SHP77 (cell line): ENCODE results near the gene EMP2.
"Not testable (repeated sequence)": the region's sequence is repeated elsewhere in the genome, so short reads cannot be mapped to it uniquely, and the experiment has no call there.

Source experiments
- DNase-seq, 2 experiments: peaks; one replicate each; lab custom pipeline; 2025; lab: John Stamatoyannopoulos, UW

The EMP2 gene

DNA sequence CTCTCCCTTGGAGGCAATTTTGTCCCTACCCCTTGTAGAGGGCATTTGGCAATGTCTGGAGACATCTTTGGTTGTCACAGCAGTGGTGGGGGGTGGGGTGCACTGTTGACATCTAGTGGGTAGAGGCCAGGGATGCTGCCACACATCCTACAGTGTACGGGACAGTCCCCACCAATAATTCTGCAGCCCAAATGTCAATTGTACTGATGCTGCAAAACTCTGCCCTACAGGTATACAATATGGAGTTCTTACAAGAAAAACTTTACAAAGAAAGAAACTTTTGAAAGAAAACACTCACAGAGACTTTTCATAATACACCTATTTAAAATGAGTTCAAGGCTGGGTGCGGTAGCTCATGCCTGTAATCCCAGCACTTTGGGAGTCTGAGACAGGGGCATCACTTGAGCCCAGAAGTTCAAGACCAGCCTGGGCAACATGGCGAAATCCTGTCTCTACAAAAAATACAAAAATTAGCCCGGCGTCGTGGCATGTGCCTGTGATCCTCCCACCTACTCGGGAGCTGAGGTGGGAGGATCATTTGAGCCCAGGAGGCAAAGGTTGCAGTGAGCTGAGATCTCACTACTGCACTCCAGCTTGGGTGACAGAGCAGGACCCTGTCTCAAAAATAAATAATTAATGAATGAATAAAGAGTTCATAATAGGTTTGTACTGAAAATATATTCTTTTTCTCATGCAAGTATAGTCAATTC, 59.4 kb downstream of the EMP2 start:
- DNase-seq, result no peak

DNA sequence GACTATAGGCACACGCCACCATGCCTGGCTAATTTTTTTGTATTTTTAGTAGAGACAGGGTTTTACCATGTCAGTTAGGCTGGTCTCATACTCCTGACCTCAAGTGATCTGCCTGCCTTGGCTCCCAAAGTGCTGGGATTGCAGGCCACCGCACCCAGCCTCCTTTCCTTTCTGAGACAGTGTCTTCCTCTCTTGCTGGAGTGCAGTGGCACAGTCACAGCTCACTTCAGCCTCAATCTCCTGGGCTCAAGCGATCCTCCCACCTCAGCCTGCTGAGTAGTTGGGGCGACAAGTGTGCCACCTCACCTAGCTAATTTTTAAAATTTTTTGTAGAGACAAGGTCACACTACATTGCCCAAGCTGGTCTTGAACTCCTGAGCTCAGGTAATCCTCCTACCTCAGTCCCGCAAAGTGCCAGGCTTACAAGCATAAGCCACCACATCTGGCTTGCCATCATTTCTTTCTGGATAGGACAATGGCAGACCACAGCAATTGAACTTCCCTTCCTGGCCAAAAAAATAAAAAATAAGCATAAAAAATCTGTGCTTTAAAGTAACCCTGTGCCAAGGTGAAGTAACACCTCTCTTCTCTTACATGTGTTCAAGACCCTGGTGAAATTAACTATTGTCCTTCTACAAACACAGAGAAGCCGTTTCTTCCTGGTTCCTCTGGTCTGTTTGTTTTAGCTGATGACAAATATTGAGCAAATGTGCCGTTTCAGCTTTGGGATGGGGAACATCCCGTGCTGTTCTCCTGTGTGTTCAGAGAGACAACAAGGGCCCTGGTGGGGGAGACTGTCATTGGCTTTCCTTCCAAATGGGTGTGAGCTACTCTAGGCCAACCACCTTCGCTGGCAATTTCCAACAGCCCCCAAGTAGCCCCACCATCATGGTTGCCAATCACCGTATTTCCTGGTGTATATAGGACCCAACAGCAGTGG, 60.2 kb downstream of the EMP2 start:
- no peak for DNase-seq

DNA sequence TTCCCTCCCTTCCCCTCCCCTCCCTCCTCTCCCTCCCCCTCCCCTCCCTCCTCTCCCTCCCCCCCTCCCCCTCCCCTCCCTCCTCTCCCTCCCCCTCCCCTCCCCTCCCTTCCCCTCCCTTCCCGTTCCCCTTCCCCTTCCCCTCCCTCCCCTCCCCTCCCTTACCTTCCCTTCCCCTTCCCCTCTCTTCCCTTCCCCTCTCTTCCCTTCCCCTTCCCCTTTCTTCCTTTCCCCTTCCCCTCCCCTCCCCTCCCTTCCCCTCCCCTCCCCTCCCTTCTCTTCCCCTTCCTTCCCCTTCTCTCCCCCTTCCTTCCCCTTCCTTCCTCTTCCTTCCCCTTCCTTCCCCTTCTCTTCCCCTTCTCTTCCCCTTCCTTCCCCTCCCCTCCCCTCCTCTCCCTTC, 61.1 kb downstream of the EMP2 start:
- no peak for DNase-seq

DNA sequence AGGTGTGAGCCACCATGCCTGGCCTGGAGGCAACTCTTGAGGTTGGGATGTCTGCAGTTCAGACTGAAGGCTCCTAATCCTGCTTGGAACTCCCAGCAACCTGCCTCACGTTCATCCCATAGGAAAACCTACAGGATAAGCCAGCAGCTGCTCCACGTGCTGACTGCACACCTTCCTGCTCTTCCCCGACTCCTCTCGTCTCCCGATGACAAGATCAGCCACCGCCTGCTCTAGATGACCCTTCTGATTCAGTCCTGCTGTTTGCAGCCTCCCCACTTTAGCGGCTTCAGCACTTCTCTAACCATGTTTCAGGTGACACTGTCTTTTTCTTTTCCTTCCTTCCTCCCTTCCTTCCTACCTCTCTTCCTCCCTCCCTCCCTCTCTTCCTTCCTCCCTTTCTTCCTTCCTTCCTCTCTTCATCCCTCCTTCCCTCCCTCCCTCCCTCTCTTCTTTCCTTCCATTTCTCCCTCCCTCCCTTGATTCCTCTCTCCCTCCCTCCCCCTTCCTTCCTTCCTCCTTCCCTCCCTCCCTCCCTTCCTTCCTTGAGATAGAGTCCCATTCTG, 61.8 kb downstream of the EMP2 start:
- DNase-seq, result no peak

DNA sequence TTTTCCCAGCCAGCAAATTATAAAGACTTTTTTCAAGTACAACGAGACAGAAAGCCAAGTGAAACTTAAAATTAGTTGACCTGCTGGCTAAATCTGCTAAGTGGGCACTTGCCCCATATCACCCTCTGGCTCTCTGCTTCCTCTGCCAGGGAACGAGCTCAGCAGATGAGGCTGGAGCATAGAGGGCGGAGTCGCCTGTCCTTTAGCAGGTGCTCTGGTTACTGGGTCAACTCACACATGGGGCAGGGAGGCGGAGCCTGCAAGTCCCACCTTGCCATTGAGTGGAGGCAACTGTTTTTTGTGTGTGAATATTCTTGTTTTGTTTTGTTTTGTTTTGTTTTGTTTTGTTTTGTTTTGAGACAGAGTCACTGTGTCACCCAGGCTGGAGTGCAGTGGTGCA, 62.5 kb downstream of the EMP2 start:
- no peak for DNase-seq

DNA sequence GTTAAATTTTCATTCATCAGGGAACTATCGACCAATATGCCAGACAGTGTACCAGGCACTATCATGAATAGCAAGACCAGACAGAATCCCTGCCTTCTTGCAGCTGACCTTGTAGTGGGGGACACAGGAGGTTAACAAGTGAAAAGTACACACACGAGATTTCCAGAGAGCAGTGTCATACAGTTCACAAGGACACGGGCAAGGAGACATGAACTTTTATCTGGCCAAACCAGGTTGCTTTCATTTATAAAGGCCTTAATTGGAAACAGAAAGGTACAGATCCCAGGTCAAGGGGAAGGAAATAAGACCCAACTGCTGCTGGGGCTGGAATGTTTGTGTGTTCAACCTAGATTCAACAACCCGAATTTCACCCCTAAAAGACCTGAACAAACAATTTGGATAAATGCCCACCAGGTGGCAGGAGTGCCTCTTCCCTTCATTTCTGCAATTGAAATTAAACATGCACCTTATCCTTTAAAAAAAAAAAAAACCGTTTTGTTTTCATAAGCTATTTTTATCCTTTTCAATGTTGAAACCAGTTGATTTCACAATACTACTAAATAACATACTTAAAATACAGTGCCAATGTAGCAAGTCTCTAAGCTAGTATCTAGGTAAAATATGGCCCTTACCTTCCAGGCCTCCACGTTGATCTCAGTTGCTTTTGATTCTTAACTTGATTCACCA, 65.9 kb downstream of the EMP2 start:
- peak in 1 of 2 experiments; percentile 14 for DNase-seq

DNA sequence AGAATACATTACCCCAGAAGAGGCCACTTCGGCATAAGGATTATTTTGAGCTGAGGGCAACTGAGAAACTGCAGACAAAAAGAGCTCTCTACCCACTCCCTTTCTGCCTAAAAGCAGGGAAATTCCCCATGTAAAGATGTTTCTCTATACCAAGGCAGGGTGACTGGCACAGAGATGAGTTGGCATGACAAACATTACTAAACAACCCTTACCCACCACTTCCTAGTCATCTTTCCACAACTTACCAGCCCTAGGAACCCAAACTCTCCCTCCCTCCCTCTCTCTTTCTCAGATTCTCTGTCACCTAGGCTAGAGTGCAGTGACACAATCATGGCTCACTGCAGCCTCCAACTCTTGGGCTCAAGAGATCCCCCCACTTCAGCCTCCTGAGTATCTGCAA, 68.6 kb downstream of the EMP2 start:
- no peak for DNase-seq

DNA sequence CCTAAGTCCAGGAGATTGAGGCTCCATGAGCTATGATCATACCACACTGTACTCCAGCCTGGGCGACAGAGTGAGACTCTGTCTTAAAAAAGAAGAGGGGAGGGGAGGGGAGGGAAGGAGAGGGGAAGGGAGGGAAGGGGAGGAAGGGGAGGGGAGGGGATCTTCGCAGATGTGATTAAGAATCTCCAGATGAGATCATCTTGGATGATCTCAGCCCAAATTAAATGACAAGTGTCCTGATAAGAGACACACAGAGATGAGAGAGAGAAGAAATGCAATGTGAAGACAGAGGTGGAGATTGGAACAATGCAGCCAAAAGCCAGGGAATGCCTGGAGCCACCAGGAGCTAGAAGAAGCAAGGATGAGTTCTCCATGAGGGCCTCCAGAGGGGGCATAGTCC, 70.1 kb downstream of the EMP2 start:
- DNase-seq, result no peak

DNA sequence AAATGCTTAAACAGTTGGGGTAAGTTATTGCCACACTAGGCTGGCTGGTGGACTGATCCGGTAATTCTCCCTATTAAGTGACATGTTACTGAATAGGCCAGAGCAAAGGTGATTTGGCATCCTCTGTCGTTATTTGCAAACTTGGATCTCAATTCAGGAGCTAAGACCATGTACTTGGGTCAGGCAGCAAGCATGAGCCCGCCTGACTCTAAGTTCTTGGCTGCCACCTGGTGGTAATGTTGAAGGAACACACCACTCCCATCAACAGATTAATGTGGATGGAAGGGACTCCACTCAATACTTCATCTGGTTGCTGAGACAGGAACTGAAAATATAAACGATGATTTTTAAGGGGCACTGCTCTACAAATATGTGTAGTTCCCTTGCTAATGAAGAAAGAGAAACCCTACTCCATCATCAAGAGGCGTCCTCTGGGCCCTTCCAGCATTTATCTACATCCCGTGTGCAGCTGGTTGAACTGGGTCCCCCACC, 70.8 kb downstream of the EMP2 start:
- peak; percentile 55 to 71 for DNase-seq

DNA sequence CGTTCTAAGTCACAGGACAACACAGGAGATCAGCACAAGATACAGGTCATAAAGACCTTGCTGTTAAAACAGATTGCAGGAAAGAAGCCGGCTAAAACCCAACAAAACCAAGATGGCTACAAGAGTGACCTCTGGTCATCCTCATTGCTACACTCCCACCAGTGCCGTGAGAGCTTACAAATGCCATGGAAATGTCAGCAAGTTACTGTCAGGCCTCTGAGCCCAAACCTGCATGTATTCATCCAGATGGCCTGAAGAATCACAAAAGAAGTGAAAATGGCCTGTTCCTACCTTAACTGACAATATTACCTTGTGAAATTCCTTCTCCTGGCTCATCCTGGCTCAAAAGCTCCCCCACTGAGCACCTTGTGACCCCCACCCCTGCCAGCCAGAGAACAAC, 75.1 kb downstream of the EMP2 start:
- DNase-seq, result not testable (repeated sequence)

DNA sequence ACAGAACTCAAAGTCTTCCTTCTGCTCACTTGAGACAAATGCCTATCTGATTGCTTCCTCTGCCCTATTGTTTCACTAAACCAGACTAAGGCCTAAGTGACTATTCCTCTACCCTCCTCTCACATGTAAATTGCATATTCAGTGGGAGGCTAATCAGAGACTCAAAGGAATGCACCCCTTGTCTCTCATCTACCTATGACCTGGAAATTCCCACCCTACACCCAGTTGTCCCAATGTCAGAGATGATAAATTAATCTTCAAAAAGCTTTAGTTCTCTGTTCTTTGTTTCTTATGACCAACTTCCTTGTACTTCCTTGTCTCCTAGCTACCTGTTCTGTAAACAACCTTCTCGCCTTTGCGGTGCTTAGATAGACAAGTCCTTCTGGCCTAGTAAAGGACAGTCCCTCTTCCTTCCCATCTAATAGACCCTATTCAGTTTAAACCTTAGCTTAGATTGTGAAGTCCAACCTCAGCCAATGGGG, 76.0 kb downstream of the EMP2 start:
- DNase-seq, result no peak

DNA sequence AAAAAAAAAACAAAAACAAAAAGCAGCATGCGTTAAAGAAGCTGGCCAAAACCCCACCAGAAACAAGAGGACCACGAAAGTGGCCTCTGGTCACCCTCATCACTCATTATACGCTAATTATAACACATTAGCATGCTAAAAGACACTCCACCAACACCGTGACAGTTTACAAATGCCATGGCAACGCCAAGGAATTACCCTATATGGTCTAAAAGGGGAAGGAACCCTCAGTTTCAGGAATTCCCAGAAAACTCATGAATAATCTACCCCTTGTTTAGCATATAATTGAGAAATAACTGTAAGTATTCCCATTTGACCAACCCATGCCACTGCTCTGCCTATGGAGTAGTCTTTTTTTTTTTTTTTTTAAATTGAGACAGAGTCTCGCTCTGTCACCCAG, 77.6 kb downstream of the EMP2 start:
- no peak for DNase-seq

DNA sequence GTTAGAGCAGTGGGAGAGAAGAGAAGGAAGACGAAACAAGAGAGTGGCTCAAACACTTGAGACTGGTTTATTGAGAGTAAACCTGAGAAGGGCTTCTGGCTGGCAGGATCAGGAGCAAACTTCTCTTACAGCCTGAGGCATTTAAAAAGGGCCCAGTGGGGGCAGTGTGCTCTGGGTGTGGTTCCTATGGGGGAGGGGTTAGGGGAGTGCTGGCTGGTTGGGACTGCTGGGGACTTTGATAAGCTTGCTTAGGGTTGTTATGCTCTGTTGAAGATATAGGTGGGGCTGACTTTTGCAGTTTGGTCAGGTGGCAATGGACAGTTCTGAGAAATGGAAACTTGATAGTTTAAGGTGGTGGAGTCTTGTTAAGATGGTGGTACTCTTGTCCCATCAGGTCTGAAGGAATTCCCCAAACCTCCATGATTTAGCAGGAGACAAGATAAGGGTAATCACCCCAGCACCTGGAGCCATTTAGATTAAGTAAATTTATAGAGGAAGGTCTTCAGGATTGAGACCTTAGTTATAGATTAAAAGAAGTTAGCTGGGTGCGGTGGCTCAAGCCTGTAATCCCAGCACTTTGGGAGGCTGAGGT, 79.3 kb downstream of the EMP2 start:
- DNase-seq, result no peak

DNA sequence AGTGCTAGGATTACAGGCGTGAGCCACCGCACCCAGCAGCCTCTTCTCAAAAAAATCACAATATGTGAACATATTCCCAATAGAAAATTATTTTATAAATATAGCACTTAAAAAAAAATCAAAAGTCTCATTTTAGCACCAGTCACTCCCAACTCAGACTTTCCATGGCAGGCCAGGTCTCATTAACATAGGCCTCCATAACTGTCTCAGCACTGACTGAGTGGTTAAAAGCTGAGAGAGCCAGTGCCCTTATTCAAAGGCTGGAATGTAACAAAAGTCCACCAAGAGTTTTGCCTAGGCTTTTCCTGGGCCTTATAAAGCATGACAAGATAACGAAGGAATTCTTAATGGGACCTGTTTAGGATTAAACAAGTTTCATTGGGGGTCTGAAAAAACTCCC, 79.8 kb downstream of the EMP2 start:
- no peak for DNase-seq

DNA sequence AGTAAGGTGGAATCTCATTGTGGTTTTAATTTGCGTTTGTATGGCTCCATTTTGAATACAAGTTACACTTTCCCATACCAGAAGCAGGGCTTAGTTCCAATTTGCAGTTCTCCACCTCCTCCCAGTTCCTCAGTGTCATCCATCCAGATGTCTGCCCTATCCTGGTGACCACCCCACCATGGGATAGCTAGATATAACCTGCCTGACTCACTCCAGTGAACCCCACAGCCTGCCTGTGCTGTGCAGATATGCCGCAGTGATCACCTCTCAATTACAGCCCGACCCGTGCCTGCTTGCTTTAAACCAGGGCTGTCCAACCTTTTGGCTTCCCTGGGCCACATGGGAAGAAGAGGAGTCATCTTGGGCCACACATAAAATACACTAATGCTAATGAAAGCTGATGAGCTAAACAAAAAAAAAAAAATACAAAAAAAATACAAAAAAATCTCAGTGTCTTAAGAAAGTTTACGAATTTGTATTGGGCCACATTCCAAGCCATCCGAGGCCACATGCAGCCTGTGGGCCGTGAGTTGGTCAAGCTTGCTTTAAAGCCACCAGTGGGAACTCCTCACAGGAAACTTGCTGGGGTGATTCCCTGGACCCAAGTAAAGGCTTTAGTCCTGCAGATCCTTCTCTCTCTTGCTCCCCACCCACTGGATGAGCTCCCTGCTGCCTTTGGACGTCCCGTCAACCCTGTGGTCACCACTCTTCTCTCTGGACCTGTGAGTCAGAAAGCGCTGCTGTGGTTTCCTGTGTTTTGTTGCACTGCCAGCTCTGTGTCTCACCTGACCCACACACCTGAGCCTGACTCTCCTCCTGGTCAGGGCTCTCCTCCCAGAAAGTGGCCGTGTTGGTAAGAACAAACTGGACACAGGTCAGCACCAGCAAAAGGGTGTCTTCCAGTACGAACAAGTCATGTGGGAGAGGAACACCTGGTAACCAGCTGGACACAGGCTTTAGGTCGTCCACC, 83.0 kb downstream of the EMP2 start:
- no peak for DNase-seq

DNA sequence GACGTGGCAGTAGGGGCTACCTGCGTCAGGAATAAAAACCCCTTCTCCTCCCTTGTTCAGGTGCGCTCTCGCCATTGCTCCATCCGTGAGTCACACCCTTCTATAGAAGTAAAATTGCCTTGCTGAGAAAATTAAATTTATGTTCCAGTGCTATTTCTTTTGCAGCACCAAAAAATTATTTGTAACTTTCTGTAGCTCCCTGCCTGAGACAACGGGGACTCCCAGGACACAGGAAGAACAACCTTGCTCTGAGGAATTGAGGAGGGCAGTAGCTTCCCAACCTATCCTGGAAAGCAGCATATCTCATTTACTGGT, 85.4 kb downstream of the EMP2 start:
- no peak for DNase-seq

DNA sequence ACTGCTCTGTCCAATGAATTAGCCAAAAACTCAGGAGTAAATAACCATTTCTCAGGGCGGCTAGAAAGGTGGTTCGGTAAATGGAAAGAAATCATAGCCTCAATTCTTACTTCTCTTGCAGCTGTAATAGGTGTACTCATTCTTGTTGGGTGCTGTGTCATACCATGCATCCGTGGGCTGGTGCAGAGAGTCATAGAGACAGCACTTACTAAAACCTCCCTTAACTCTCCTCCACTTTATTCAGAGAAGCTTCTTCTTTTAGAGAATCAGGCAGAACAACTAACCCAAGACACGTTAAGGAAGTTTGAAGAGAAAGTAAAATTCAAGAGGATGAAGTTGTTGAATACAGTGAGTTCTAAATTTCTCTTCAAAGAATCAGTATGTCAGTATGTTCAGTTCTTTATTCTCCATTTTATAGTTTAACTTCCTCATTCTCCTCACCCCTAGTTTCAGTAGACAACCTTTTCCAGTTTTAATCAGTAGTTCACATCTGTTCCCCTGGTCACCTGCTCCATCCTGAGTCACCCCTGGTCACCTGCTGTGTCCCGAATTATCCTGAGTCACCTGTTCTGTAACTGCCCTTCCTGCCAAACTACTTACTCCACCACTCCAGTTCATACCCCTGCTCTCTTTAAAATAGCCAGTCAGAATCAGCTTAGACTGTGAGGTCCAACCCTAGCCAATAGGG, 85.9 kb downstream of the EMP2 start:
- no peak for DNase-seq

DNA sequence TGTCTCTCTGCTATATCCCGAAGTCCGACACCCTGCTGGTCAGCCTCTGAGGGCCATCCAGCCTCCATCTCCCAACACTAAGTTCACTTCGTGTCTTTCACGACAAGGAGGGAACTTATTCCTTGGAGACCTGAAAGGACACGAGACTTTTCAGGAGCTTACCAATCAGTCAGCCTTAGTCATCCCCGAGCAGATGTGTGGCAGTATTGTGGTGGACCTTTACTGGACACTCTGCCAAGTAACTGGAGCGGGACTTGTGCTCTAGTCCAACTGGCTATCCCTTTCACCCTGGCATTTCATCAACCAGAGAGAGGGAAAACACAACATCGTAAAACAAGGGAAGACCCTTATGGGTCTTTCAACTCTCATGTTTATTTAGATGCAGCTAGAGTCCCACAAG, 87.1 kb downstream of the EMP2 start:
- no peak for DNase-seq

DNA sequence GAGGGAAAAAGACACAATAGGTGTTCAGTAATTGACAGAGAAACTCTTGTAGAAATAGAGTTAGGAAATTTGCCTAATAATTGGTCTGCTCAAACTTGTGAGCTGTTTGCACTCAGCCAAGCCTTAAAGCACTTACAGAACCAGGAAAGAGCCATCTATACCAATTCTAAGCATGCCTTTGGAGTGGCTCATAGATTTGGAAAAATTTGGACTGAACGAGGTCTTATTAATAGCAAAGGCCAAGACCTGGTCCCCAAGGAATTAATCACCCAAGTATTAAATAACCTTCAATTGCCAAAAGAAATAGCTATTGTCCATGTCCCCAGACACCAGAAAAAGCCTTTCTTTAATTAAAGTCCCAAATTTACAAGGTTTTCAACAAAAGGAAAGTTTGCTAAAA, 90.3 kb downstream of the EMP2 start:
- no peak for DNase-seq
